GM12878 (cell line): ENCODE results near the gene FLNC. TPM values are rescaled to one million over a fixed set of nuclear protein-coding genes. Genes with fewer than 3 reads are reported as not detected.
A peak's percentile ranks its signal among the peaks of the same experiment; 100 is the strongest.

Source experiments
- ATAC-seq: fragments of 200-7000 bp; cut with Tn5 transposase; 3 replicates; pipeline ENCODE4 v1.9.1; 2020; ENCODE audit warnings: mild to moderate bottlenecking, moderate library complexity
- BruUV-seq: library from RNA; stranded (reverse); fragments of 400-500 nt; replicated peaks from 2 replicates; lab custom pipeline; 2021; lab: Mats Ljungman, UMichigan
- CTCF ChIA-PET: fragments of 300-600 bp; sonication (Branson Sonifier 250); formaldehyde crosslinking; extraction: SDS; loops from one replicate; lab custom pipeline; 2021; ENCODE audit warnings: inconsistent platforms; lab: Yijun Ruan, JAX
- POLR2A ChIA-PET: fragments of 350-600 bp; formaldehyde crosslinking; extraction: SDS; loops from one replicate; lab custom pipeline; 2021; ENCODE audit warnings: inconsistent platforms; lab: Charles Lee
- RAD21 ChIA-PET: fragments of 300-600 bp; sonication (Branson Sonifier 250); formaldehyde crosslinking; loops from one replicate; lab custom pipeline; 2023; ENCODE audit warnings: antibody characterized with exemption; ENCODE audit not compliant: unreplicated experiment; lab: Charles Lee
- SMC1A ChIA-PET: fragments of 300-600 bp; sonication (Branson Sonifier 250); formaldehyde crosslinking; loops from one replicate; lab custom pipeline; 2023; ENCODE audit not compliant: unreplicated experiment, uncharacterized antibody; lab: Charles Lee
- DNase-seq: peaks from one replicate; pipeline ENCODE4 v3.0.0-alpha.2; 2011; ENCODE audit warnings: low read depth, low spot score
- FAIRE-seq: peaks from 3 replicates; lab custom pipeline; 2011; peaks lifted over from hg19 to GRCh38; lab: Jason Lieb, UNC
- H2AFZ ChIP-seq: 2 replicates; pipeline ENCODE4 v1.6.0; 2011; ENCODE audit warnings: low read depth, low read length, control low read depth; ENCODE audit not compliant: control insufficient read depth
- H3K27ac ChIP-seq: 2 replicates; pipeline ENCODE4 v1.5.1; 2011; ENCODE audit warnings: control low read depth; ENCODE audit not compliant: control insufficient read depth, insufficient read depth
- H3K27me3 ChIP-seq, 2 experiments: replicated peaks in 1 of 2; 2 replicates each; pipeline versions ENCODE4 v1.6.0 to v1.6.1; 2011; ENCODE audit warnings: low read length in 1 of 2; ENCODE audit not compliant: control insufficient read depth in 2 of 2, insufficient read depth in 2 of 2
- H3K36me3 ChIP-seq, 2 experiments: 2 replicates each; pipeline ENCODE4 v1.5.1; 2011; ENCODE audit warnings: low read length in 1 of 2; ENCODE audit not compliant: control insufficient read depth in 2 of 2, insufficient read depth in 2 of 2
- H3K4me1 ChIP-seq: 2 replicates; pipeline ENCODE4 v1.6.1; 2011; ENCODE audit warnings: mild to moderate bottlenecking, low read length, moderate library complexity, mixed read lengths; ENCODE audit not compliant: control insufficient read depth, insufficient read depth
- H3K4me2 ChIP-seq: 2 replicates; pipeline ENCODE4 v1.6.0; 2011; ENCODE audit warnings: control low read depth; ENCODE audit not compliant: control insufficient read depth, insufficient read depth
- H3K4me3 ChIP-seq: fragments of 200-600 bp; sonication (generic); 2 replicates; pipeline ENCODE4 v1.5.1; 2016
- H3K79me2 ChIP-seq: 2 replicates; pipeline ENCODE4 v1.6.0; 2011; ENCODE audit warnings: low read length; ENCODE audit not compliant: control insufficient read depth, insufficient read depth
- H3K9ac ChIP-seq: 2 replicates; pipeline ENCODE4 v1.8.0; 2011; ENCODE audit warnings: low read length, control low read depth, mixed read lengths; ENCODE audit not compliant: control insufficient read depth, insufficient read depth
- H3K9me3 ChIP-seq: replicated peaks from 3 replicates; pipeline ENCODE4 v1.5.1; 2011; ENCODE audit warnings: mild to moderate bottlenecking, low read length; ENCODE audit not compliant: control insufficient read depth, insufficient read depth
- H4K20me1 ChIP-seq: 2 replicates; pipeline ENCODE4 v1.6.0; 2011; ENCODE audit not compliant: control insufficient read depth, insufficient read depth
- BHLHE40 ChIP-seq, 2 experiments: fragments of 450-650 bp in 1 of 2; IDR thresholded peaks; 2 replicates each; pipeline ENCODE4 v1.6.1; 2011 to 2017; ENCODE audit warnings: low read depth in 2 of 2, borderline replicate concordance in 1 of 2, improper control_type of control experiment in 1 of 2, low read length in 1 of 2, mild to moderate bottlenecking in 1 of 2
- CBX3 ChIP-seq: fragments of 200-600 bp; sonication (generic); IDR thresholded peaks from 2 replicates; pipeline ENCODE4 v1.6.1; 2016; ENCODE audit warnings: low read depth, borderline replicate concordance
- NR2F1 ChIP-seq: fragments of 450-650 bp; conservative IDR thresholded peaks from 2 replicates; pipeline ENCODE4 v1.6.1; 2017; ENCODE audit warnings: mild to moderate bottlenecking
- RELA ChIP-seq: fragments of 450-650 bp; IDR thresholded peaks from 2 replicates; pipeline ENCODE4 v1.8.0; 2014; ENCODE audit warnings: borderline replicate concordance; ENCODE audit not compliant: partially characterized antibody
- SIN3A ChIP-seq: IDR thresholded peaks from 2 replicates; pipeline ENCODE4 v1.6.1; 2012; ENCODE audit warnings: low read depth, low read length, improper control_type of control experiment
- STAT1 ChIP-seq: fragments of 450-650 bp; conservative IDR thresholded peaks from 2 replicates; pipeline ENCODE4 v1.6.1; 2014; ENCODE audit warnings: antibody characterized with exemption, mild to moderate bottlenecking
- WGBS: methylation state at CpG from one replicate; pipeline ENCODE4 v1.1.6; 2016; ENCODE audit warnings: low lambda C conversion rate; ENCODE audit not compliant: insufficient replicate concordance, insufficient coverage; ENCODE audit errors: missing lambda C conversion rate; 5-methylcytosine and 5-hydroxymethylcytosine counted together
- in situ Hi-C: fragments of 300-500 bp; cut with MboI; formaldehyde crosslinking; loops from 9 replicates; pipeline ENCODE4 v1.14.3; 2018; ENCODE audit warnings: mixed read lengths
- intact Hi-C: fragments of 100-400 bp; cut with micrococcal nuclease; formaldehyde crosslinking; loops from one replicate; pipeline ENCODE4 v1.14.2; 2022; ENCODE audit not compliant: unreplicated experiment
- polyA plus RNA-seq, 11 experiments: library from polyadenylated mRNA; depleted of rRNA in 4 of 11; unstranded in 6 of 11; stranded (reverse) in 5 of 11; fragments of >200 nt; fragmentation: Nextera tagmentation in 4 of 11; fragmentation: Illumina TruSeq in 1 of 11; extraction: Ambion mirVana in 4 of 11; extraction: Trizol in 1 of 11; gene quantifications; 1 replicate in 1 of 11; 2 replicates in 10 of 11; pipeline versions ENCODE4 v1.2.1 to v1.2.3, GENCODE V29; 2011 to 2016; ENCODE audit warnings: inconsistent platforms in 2 of 11, missing spikeins in 2 of 11, low read depth in 1 of 11
- total RNA-seq, 4 experiments: library from RNA; depleted of rRNA in 3 of 4; stranded (reverse); fragments of >200 nt in 3 of 4; fragmentation: Illumina TruSeq in 1 of 4; extraction: Trizol in 1 of 4; gene quantifications; 2 replicates each; pipeline versions ENCODE4 v1.2.1 to v1.2.3, GENCODE V29; 2013 to 2021
- TF ChIP-seq, protein P1 (sequence below): IDR thresholded peaks from 2 replicates; pipeline ENCODE4 v1.6.1; 2011; ENCODE audit warnings: low read depth, mild to moderate bottlenecking, low read length, moderate library complexity, borderline replicate concordance; ENCODE audit errors: extremely low read depth
- TF ChIP-seq, protein P2 (sequence below): fragments of 450-650 bp; IDR thresholded peaks from 2 replicates; pipeline ENCODE4 v1.6.1; 2017; ENCODE audit warnings: mild to moderate bottlenecking, low read depth, inconsistent platforms; ENCODE audit not compliant: poor library complexity, severe bottlenecking
- TF ChIP-seq, protein P3 (sequence below): fragments of 150-350 bp; IDR thresholded peaks from 2 replicates; pipeline ENCODE4 v1.6.1; 2014; ENCODE audit warnings: mild to moderate bottlenecking, low read depth, low read length

FLNC gene
- total and polyA plus RNA-seq, 10 of the 15 experiments (the other 5 are each of a cell fraction or from before 2014, with no cell fraction given): 0.01 to 0.21 (median 0.06) TPM; not detected in 3

DNA sequence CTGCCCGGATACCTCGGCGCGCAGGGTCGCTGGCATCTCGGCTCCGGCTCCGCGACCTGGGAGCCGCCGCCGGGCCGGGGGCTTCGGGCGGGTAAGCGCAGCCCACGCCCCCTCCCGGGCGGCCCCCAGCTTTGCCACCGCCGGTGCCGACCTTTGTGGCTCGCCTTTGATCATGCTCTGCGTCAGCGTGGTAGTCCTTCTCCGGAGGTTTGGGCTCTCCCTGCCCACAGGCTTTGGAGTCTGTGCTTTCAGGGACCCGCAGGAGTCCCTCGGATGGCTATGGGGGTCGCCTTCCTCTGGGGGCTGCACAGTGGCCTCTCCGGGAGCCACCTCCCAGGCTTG, 39.7 kb downstream of the FLNC start:
- Histone ChIP-seq H3K4me2 (peak overlapping the region; percentile 95; the same call in 1 of the 2 replicates), H3K27me3 (no peaks in the 10 kb centered on the region), H3K27ac (no peak overlapping the region), H3K36me3 (no peaks in the 10 kb centered on the region; a peak in 2 of 4 replicates), H3K9ac (peak overlapping the region; percentile 44; the same call in 1 of the 2 replicates), H3K4me1 (peaks cover 5% of the 10 kb centered on the region; the same call in 1 of the 2 replicates), H3K4me3 (peak overlapping the region; percentile 64; the same call in 1 of the 2 replicates), H4K20me1 (no peaks in the 10 kb centered on the region), H3K79me2 (peaks cover 2% of the 10 kb centered on the region), H2AFZ (peak overlapping the region; percentile 65)
- intact Hi-C loops (no loop called here), in situ Hi-C loops (no loop called here)
- WGBS: 6% methylated on average over 14 of the region's 30 CpGs
- DNase-seq (no peak), FAIRE-seq (no peak)
- RAD21 ChIA-PET: interaction anchor here (1.5 kb wide), 1 partner anchor 68 kb away, joined by 3 read pairs; the partner anchor contains the start of gene IRF5
- CTCF ChIA-PET: interaction anchor here (0.8 to 1.3 kb wide), 2 partner anchors 13 to 14 kb away, joined by 3 to 6 read pairs; no protein-coding TSS in a partner anchor
- POLR2A ChIA-PET: no interaction called here
- TF ChIP-seq, protein P1, sequence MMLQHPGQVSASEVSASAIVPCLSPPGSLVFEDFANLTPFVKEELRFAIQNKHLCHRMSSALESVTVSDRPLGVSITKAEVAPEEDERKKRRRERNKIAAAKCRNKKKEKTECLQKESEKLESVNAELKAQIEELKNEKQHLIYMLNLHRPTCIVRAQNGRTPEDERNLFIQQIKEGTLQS: no peak
- TF ChIP-seq SIN3A (no peak), RELA (no peak), NR2F1 (0 out of 2 replicates have a peak, but pooled peaks have one; percentile 2), STAT1 (no peak)
- TF ChIP-seq, all 136 proteins: peak for 1
- peak; percentile 38 for ATAC-seq
- BruUV-seq: no TSS peak
- SMC1A ChIA-PET: no interaction called here
- H3K9me3 ChIP-seq: no peaks in the 10 kb centered on the region

DNA sequence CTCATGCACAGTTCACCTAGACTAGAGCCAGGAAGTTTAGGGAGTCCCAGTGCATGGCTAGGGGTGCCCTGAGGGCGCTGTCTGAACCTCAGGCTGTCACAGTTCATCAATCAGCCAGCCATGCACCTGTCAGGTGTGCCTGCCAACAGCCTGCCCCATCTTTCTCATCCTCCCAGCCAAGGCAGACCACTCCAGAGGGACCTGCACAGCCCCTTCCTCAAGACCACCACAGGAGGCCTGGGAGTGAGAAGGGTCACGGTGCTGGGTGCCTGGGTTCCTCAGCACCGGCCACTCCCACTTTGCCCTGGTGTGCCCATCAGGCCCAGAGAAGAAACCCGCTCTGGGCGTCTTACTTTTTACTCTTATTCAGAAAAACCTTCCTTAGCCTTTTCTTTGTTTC, 40.8 kb downstream of the FLNC start:
- BruUV-seq: no TSS peak
- Histone ChIP-seq H3K9me3 (no peaks in the 10 kb centered on the region), H3K9ac (no peak overlapping the region), H3K4me2 (no peak overlapping the region), H2AFZ (no peak overlapping the region), H3K79me2 (no peaks in the 10 kb centered on the region), H3K4me1 (peaks cover 5% of the 10 kb centered on the region; the same call in 1 of the 2 replicates), H3K36me3 (no peaks in the 10 kb centered on the region; a peak in 1 of 4 replicates), H3K4me3 (no peak overlapping the region), H3K27ac (no peak overlapping the region), H3K27me3 (no peaks in the 10 kb centered on the region), H4K20me1 (no peaks in the 10 kb centered on the region)
- SMC1A ChIA-PET: interaction anchor here (0.6 to 1.2 kb wide), 2 partner anchors 8 to 85 kb away, joined by 3 to 5 read pairs; partner anchors contain the start of gene ATP6V1F
- no peak for DNase-seq
- intact Hi-C loops: no loop called here
- no peak for ATAC-seq
- no peak for FAIRE-seq
- POLR2A ChIA-PET: interaction anchor here (1.2 kb wide), 1 partner anchor 8 kb away, joined by 3 read pairs; the partner anchor contains the start of gene ATP6V1F
- CTCF ChIA-PET: interaction anchor here (0.6 to 1.3 kb wide), 2 partner anchors 12 to 225 kb away, joined by 3 to 6 read pairs; no protein-coding TSS in a partner anchor
- in situ Hi-C loops: no loop called here
- 74% methylated on average over 5 of the region's 5 CpGs for WGBS
- RAD21 ChIA-PET: interaction anchor here (1.5 kb wide), 1 partner anchor 66 kb away, joined by 3 read pairs; the partner anchor contains the start of gene IRF5
- TF ChIP-seq, protein P2, sequence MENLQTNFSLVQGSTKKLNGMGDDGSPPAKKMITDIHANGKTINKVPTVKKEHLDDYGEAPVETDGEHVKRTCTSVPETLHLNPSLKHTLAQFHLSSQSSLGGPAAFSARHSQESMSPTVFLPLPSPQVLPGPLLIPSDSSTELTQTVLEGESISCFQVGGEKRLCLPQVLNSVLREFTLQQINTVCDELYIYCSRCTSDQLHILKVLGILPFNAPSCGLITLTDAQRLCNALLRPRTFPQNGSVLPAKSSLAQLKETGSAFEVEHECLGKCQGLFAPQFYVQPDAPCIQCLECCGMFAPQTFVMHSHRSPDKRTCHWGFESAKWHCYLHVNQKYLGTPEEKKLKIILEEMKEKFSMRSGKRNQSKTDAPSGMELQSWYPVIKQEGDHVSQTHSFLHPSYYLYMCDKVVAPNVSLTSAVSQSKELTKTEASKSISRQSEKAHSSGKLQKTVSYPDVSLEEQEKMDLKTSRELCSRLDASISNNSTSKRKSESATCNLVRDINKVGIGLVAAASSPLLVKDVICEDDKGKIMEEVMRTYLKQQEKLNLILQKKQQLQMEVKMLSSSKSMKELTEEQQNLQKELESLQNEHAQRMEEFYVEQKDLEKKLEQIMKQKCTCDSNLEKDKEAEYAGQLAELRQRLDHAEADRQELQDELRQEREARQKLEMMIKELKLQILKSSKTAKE: no peak
- no peak for TF ChIP-seq BHLHE40 (IDR thresholded peaks at IDR 0.05; ENCODE audit: borderline replicate concordance in 1 of 2, low read depth in 2 of 2, low read length in 1 of 2)
- TF ChIP-seq CBX3: no peak
- TF ChIP-seq, protein P3, sequence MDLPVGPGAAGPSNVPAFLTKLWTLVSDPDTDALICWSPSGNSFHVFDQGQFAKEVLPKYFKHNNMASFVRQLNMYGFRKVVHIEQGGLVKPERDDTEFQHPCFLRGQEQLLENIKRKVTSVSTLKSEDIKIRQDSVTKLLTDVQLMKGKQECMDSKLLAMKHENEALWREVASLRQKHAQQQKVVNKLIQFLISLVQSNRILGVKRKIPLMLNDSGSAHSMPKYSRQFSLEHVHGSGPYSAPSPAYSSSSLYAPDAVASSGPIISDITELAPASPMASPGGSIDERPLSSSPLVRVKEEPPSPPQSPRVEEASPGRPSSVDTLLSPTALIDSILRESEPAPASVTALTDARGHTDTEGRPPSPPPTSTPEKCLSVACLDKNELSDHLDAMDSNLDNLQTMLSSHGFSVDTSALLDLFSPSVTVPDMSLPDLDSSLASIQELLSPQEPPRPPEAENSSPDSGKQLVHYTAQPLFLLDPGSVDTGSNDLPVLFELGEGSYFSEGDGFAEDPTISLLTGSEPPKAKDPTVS: no peak
